Glutamatergic neuron (in vitro differentiated cells): ENCODE measurements around the gene SUPT20HL2. TPM values are rescaled to one million over a fixed set of nuclear protein-coding genes. Genes with fewer than 3 reads are reported as not detected.

Source experiments
- DNase-seq: peaks from one replicate; pipeline ENCODE4 v3.0.0; 2022
- H3K27ac Mint-ChIP-seq: one replicate; pipeline ENCODE4 v1.8.0; 2020; ENCODE audit warnings: mild to moderate bottlenecking, mixed read lengths, inconsistent platforms; ENCODE audit not compliant: unreplicated experiment
- H3K27me3 Mint-ChIP-seq: one replicate; pipeline ENCODE4 v1.8.0; 2020; ENCODE audit warnings: mild to moderate bottlenecking, moderate library complexity, mixed read lengths, inconsistent platforms; ENCODE audit not compliant: unreplicated experiment
- H3K36me3 Mint-ChIP-seq: one replicate; pipeline ENCODE4 v1.8.0; 2020; ENCODE audit warnings: mild to moderate bottlenecking, mixed read lengths, inconsistent platforms; ENCODE audit not compliant: unreplicated experiment
- H3K4me1 Mint-ChIP-seq: one replicate; pipeline ENCODE4 v1.8.0; 2020; ENCODE audit warnings: mild to moderate bottlenecking, low read depth, mixed read lengths, inconsistent platforms; ENCODE audit not compliant: unreplicated experiment
- H3K4me3 Mint-ChIP-seq: one replicate; pipeline ENCODE4 v1.8.0; 2020; ENCODE audit warnings: mild to moderate bottlenecking, mixed read lengths, inconsistent platforms; ENCODE audit not compliant: unreplicated experiment
- H3K9me3 Mint-ChIP-seq: one replicate; pipeline ENCODE4 v1.8.0; 2020; ENCODE audit warnings: mild to moderate bottlenecking, moderate library complexity, mixed read lengths, inconsistent platforms; ENCODE audit not compliant: unreplicated experiment
- total RNA-seq: library from RNA; stranded (reverse); fragmentation: NEBNext Ultra II Directional; extraction: Animal tissue kit (Norgen Biotek cat#: 25700); gene quantifications from one replicate; pipeline ENCODE4 v1.2.1, GENCODE V29; 2021; ENCODE audit not compliant: unreplicated experiment
- TF ChIP-seq, protein P1 (sequence below): fragments of 200-600 bp; sonication (generic); IDR thresholded peaks from one replicate; pipeline ENCODE4 v1.5.0; 2021; ENCODE audit not compliant: partially characterized antibody, unreplicated experiment

Gene SUPT20HL2
- total RNA-seq, 1 donor from 2014 or later: 0.22 TPM

DNA sequence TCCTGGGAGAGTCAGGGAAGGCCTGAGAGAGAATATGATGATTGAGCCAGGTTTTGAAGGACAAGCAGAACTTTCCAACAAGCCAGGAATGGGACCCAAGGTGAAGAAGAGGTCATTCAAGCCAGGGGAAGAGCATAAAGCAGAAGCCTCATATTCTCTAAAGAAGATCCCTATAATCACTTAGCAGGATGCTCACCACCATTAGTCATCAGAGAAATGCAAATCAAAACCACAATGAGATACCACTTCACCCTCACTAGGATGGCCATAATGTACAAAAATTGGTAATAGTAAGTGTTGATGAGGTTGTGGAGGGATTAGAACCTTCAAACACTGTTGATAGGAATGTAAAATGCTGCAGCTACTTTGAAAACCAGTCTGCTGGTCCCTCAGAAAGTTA, 26.0 kb upstream of the SUPT20HL2 start:
- Mint-ChIP-seq H3K27me3 (peaks cover 2% of the 10 kb centered on the region), H3K27ac (no peak overlapping the region), H3K36me3 (no peaks in the 10 kb centered on the region), H3K4me3 (no peak overlapping the region), H3K9me3 (no peaks in the 10 kb centered on the region), H3K4me1 (no peaks in the 10 kb centered on the region)
- DNase-seq: no peak
- TF ChIP-seq, protein P1, sequence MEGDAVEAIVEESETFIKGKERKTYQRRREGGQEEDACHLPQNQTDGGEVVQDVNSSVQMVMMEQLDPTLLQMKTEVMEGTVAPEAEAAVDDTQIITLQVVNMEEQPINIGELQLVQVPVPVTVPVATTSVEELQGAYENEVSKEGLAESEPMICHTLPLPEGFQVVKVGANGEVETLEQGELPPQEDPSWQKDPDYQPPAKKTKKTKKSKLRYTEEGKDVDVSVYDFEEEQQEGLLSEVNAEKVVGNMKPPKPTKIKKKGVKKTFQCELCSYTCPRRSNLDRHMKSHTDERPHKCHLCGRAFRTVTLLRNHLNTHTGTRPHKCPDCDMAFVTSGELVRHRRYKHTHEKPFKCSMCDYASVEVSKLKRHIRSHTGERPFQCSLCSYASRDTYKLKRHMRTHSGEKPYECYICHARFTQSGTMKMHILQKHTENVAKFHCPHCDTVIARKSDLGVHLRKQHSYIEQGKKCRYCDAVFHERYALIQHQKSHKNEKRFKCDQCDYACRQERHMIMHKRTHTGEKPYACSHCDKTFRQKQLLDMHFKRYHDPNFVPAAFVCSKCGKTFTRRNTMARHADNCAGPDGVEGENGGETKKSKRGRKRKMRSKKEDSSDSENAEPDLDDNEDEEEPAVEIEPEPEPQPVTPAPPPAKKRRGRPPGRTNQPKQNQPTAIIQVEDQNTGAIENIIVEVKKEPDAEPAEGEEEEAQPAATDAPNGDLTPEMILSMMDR: no peak

- TF ChIP-seq, protein P1: no peak
- no peaks in the 10 kb centered on the region for H3K36me3 Mint-ChIP-seq
These were observed 22.0 kb upstream of the SUPT20HL2 start for GRCh38 chrX:24335871-24336270.

GRCh38 chrX:24334461-24334860, 20.6 kb upstream of the SUPT20HL2 start:
- Mint-ChIP-seq H3K36me3 (no peaks in the 10 kb centered on the region), H3K27me3 (no peaks in the 10 kb centered on the region), H3K4me1 (no peaks in the 10 kb centered on the region), H3K9me3 (no peaks in the 10 kb centered on the region), H3K27ac (no peak overlapping the region), H3K4me3 (no peak overlapping the region)
- no peak for DNase-seq
- TF ChIP-seq, protein P1: no peak

More at GRCh38 chrX:24335871-24336270, 22.0 kb upstream of the SUPT20HL2 start:
- Mint-ChIP-seq H3K27me3 (peaks cover 2% of the 10 kb centered on the region), H3K27ac (no peak overlapping the region), H3K4me1 (no peaks in the 10 kb centered on the region), H3K4me3 (no peak overlapping the region), H3K9me3 (no peaks in the 10 kb centered on the region)
- no peak for DNase-seq

GRCh38 chrX:24333371-24333770, 19.5 kb upstream of the SUPT20HL2 start:
- TF ChIP-seq, protein P1: no peak
- H3K27ac Mint-ChIP-seq: no peak overlapping the region
- no peak overlapping the region for H3K4me3 Mint-ChIP-seq
- DNase-seq: no peak
- no peaks in the 10 kb centered on the region for H3K27me3 Mint-ChIP-seq
- no peaks in the 10 kb centered on the region for H3K9me3 Mint-ChIP-seq
- no peaks in the 10 kb centered on the region for H3K36me3 Mint-ChIP-seq
- no peaks in the 10 kb centered on the region for H3K4me1 Mint-ChIP-seq

DNA sequence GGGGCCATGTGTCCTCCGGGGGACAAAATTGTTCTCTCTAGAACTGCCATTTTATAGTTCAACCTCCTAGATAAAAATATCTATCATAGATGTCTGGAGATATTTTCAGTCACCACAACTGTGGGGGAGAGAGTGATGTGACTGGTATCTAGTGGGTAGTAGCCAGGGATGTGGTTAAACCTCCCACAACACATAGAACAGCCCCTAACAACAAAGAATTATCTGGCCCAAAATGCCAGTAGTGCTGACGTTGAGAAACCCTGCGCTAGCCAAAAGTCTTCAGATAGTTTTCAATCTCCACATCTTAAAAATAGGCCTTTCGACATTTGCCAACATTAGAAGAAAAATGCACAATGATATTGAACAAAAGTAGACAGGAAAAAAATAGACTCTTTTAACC, 19.0 kb upstream of the SUPT20HL2 start:
- Mint-ChIP-seq H3K27ac (no peak overlapping the region), H3K4me1 (no peaks in the 10 kb centered on the region), H3K4me3 (no peak overlapping the region), H3K9me3 (no peaks in the 10 kb centered on the region), H3K27me3 (no peaks in the 10 kb centered on the region), H3K36me3 (no peaks in the 10 kb centered on the region)
- TF ChIP-seq, protein P1: no peak
- no peak for DNase-seq
